PFSK-1 (cell line): Measurements from ENCODE around the gene MARCHF7.

Experiments
- FOXP2 ChIP-seq: optimal IDR thresholded peaks from 2 replicates; pipeline ENCODE3; 2011; ENCODE audit warnings: borderline replicate concordance, control low read depth, inconsistent platforms; ENCODE audit not compliant: insufficient read depth; ENCODE audit errors: extremely low read length, extremely low read depth
- POLR2AphosphoS5 ChIP-seq: IDR thresholded peaks from 2 replicates; pipeline ENCODE4 v1.6.1; 2012; ENCODE audit warnings: low read depth, mild to moderate bottlenecking, control low read depth, low read length, moderate library complexity
- REST ChIP-seq, 2 experiments: IDR thresholded peaks; 2 replicates each; pipeline versions ENCODE4 v1.6.1 to v1.8.0; 2011 to 2012; ENCODE audit warnings: low read depth in 2 of 2, low read length in 2 of 2, control low read depth in 1 of 2, inconsistent platforms in 1 of 2, mild to moderate bottlenecking in 1 of 2, moderate library complexity in 1 of 2; ENCODE audit not compliant: insufficient read depth in 1 of 2
- SIN3A ChIP-seq: IDR thresholded peaks from 2 replicates; pipeline ENCODE4 v1.6.1; 2012; ENCODE audit warnings: mild to moderate bottlenecking, low read length, moderate library complexity, borderline replicate concordance; ENCODE audit not compliant: insufficient read depth
- TAF1 ChIP-seq: IDR thresholded peaks from 2 replicates; pipeline ENCODE4 v1.6.1; 2012; ENCODE audit warnings: low read length, control low read depth, borderline replicate concordance; ENCODE audit not compliant: insufficient read depth

MARCHF7 gene

GRCh38 chr2:159742846-159743245 is 30.5 kb downstream of the MARCHF7 start:
- TF ChIP-seq TAF1, result no peak
- no peak for TF ChIP-seq REST (IDR thresholded peaks at IDR 0.05; ENCODE audit: insufficient read depth in 1 of 2, low read depth in 2 of 2, low read length in 2 of 2)
- no peak for TF ChIP-seq FOXP2

GRCh38 chr2:159744363-159744762 is 32.1 kb downstream of the MARCHF7 start:
- TF ChIP-seq REST (IDR thresholded peaks at IDR 0.05; ENCODE audit: insufficient read depth in 1 of 2, low read depth in 2 of 2, low read length in 2 of 2), result no peak

- TF ChIP-seq SIN3A, result no peak
- TF ChIP-seq TAF1, result no peak
- TF ChIP-seq FOXP2, result no peak
These were observed 35.8 kb downstream of the MARCHF7 start for GRCh38 chr2:159748089-159748488.

GRCh38 chr2:159750873-159751272 is 38.6 kb downstream of the MARCHF7 start:
- TF ChIP-seq TAF1, result no peak
- TF ChIP-seq POLR2AphosphoS5, result no peak
- TF ChIP-seq FOXP2, result no peak
- no peak for TF ChIP-seq SIN3A
- no peak for TF ChIP-seq REST (IDR thresholded peaks at IDR 0.05; ENCODE audit: insufficient read depth in 1 of 2, low read depth in 2 of 2, low read length in 2 of 2)

GRCh38 chr2:159753797-159754196 is 41.5 kb downstream of the MARCHF7 start:
- no peak for TF ChIP-seq REST (IDR thresholded peaks at IDR 0.05; ENCODE audit: insufficient read depth in 1 of 2, low read depth in 2 of 2, low read length in 2 of 2)
- TF ChIP-seq FOXP2, result no peak
- no peak for TF ChIP-seq POLR2AphosphoS5
- no peak for TF ChIP-seq TAF1
- TF ChIP-seq SIN3A, result no peak

- TF ChIP-seq TAF1, result no peak
- TF ChIP-seq POLR2AphosphoS5, result no peak
- TF ChIP-seq FOXP2, result no peak
- no peak for TF ChIP-seq REST (IDR thresholded peaks at IDR 0.05; ENCODE audit: insufficient read depth in 1 of 2, low read depth in 2 of 2, low read length in 2 of 2)
- TF ChIP-seq SIN3A, result no peak
These were observed 42.7 kb downstream of the MARCHF7 start for GRCh38 chr2:159755014-159755413.
